GM18505 (cell line): Measurements from ENCODE around the gene CYP2D6.
"Not testable (repeated sequence)": the region's sequence is repeated elsewhere in the genome, so short reads cannot be mapped to it uniquely, and the experiment has no call there.

Experiments
- ATAC-seq: cut with Tn5 transposase; IDR thresholded peaks from one replicate; pipeline ENCODE4 v1.9.1; 2021; ENCODE audit not compliant: unreplicated experiment
- POLR2A ChIP-seq: IDR thresholded peaks from 4 replicates; pipeline ENCODE4 v1.6.1; 2011; ENCODE audit warnings: borderline replicate concordance; ENCODE audit not compliant: insufficient read depth, insufficient read length; ENCODE audit errors: extremely low read depth

Gene CYP2D6

DNA sequence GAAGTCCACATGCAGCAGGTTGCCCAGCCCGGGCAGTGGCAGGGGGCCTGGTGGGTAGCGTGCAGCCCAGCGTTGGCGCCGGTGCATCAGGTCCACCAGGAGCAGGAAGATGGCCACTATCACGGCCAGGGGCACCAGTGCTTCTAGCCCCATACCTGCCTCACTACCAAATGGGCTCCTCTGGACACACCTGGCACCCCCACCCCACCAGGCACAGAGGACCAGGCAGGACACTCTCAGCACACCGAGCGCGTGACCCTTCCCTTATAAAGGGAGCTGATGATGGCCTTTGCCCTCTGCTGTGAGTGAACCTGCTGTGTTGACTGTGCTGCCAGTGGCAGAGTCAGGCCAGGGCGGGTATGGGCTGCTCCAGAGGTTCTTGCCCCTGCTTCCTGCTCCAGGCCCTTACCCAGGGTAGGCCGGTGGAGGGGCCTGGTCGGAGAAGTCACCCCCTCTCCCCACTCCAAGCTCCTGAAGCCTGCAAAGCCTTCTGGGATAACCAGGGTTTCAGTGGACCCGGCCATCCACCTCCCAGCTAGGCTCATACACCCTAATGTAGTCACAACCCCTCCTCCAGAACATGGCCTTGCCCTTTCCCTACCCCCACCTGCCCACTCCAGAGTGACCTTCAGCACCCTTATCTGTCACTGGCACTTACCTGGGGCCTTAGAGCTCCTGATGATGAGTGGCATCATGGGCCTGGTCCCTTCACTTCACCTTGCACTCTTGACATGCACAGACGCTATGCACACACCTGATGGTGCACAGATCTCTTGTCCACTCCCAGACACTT is at the start of gene CYP2D6:
Gene CYP2D6 (minus strand): TSS at position 172 of the 793 bp plus-strand sequence. CDS start 19 bp downstream, at position 153.
- ATAC-seq = not testable (repeated sequence)

DNA sequence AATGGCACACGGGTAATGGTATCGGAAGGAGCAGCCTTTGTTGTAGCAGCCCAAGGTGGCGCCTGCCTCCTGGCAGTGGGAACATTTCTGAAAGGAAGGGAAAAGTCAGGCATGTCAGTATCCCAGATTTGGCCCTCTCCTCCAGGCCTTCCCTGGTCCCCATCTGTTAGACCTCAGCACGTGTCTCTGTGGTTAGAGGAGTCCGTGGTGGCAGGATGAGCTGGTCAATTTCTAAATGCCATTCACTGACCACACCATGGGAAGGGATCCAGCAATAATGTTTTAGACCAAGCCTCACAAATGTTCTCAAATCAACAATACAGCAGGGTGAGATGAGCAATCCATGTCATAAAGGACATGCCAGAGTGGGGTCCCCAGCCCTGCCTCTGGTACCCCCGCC is 49.0 kb upstream of the CYP2D6 start:
- no peak for ATAC-seq
- TF ChIP-seq POLR2A = no peak

DNA sequence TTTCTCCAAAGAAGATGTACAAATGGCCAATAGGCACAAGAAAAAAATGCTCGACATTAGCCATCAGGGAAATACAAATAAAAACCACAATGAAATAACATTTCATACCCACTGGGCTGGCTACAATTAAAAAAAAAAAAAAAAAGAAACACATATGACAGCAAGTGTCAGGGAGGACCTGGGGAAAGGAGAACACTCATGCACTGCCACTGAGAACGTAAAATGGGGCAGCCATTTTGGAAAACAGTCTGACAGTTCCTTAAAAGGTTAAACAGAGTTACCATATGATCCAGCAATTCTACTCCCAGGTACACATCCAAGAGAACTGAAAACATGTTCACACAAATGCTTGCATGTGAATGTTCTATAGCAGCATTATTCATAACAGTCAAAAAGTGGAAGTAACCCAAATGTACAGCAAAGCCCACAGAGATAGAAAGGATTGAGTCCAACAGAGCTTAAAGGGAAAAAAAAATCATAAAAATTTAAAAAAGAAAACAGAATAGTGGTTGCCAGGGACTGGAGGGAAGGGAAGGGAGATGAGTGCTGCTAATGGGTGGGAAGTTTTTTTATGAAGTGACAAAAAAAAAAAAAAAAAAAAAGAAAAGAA is 48.4 kb upstream of the CYP2D6 start:
- no peak for TF ChIP-seq POLR2A
- no peak for ATAC-seq

DNA sequence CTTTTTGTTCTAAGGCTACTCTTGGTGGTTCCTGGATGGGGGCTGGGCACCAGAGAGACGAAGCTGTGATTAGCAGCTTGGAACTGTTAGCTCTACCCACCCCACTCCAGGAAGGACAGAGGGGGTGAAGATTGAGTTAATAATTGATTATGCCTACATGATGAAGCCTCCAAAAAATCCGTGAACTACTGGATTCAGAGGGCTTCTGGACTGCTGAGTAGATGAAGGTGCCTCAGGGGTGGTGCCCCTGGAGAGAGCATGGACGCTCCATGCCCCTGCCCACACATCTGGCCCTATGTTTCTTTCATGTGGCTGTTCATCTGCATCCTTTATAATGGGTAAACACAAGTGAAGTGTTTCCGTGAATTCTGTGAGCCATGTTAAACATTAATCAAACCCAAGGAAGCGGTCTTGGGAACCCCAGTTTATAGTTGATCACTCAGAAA is 47.3 kb upstream of the CYP2D6 start:
- no peak for TF ChIP-seq POLR2A
- ATAC-seq = no peak

DNA sequence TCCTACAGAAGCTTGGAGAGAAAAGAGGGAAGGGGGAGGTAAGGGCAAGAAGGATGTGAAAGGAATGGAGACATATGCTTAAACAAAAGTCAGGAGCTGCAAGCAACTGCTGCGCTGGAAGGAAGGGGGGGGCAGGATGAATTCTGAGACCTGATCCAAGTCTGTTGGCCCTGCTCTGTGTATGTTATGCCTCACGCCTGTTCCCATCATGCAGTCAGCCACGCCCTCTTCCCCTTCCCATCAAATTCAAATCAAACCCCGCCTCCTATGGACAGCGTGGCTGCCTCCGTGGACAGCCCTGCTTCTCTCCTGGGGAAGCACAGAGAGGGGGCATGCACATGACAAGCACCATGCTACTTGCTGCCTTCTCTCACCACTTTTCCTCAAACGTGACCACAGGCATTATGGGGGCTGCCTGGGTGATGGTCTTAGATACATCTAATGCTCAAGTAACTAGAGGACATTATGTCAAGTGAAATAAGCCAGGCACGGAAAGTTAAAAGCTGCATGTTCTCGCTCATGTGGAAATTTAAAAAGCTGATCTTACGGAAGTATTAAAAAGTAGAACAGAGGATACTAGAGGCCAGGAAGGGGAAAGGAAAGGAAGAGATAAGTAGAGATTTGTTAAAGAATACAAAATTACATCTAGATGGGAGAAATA is 45.8 kb upstream of the CYP2D6 start:
- no peak for ATAC-seq
- no peak for TF ChIP-seq POLR2A

DNA sequence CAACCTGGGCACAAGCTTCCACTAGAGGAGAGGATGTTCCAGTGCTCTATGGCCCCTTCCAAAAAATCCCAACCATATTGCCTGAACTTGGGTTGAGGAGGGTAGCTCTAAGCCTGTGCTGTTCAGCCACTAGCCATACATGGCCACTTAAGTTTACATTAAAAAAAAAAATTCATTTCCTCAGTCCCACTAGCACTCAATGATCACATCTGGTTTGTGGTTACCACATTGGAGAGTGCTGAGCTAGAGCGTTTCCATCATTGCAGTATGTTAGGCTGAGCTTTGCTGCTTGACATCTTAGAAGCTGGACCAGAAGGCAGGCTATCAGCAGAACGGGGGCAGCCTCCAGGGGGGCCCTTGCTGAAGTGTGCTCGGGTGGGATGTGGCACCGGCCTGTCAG is 43.5 kb upstream of the CYP2D6 start:
- no peak for TF ChIP-seq POLR2A
- ATAC-seq = no peak

DNA sequence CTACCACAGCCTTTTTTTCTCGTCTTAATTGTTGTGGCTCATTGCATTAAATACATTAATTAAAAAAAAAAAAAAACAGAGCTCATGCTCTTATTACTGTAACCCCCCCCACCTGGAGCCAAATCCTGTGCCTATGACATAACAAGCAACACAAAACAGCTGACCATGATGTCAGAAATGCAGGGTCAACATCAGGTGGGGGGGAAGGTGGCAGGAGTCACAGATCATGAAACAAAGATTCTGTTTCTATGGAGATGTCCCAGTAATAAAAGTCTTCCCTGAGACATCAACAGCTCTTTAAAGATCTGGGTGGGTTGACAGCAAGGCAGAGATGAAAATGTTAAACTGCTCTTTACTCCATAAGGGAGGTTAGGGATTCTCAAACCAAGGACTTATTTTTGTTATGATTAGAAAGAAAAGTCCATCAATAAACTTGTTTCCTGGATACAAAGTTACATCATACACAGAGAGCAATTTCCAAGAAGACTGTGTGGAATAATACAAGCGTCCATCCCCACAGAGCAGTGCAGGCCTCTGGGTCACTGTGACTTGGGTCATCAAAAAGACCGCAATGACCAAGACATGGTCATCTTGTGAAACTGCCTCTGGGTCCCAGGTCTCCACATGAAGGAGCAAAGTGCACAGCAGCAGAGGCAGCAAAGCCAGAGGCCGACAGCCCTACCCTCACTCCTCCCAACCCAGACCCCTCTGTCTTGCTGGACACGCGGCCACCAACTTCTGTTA is 42.7 kb upstream of the CYP2D6 start:
- no peak for TF ChIP-seq POLR2A
- no peak for ATAC-seq

DNA sequence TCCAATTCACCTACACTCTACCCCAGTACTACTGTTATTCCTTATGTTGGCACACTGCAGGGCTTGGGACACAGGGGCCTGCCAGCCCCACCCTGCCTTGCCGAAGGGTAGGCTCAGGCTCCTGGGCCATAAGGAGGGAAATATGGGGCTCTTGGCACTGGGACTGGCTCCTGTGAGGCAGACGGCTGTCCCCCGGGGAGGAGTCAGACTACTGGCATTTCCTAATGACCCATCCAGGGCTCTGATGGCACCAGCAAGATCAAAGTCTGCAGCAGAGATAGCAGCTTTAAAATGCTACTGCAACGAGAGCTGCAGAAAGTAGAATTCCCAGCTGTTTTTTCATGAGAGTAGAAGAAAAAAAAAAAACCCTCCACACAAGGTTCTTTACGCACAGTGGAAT is 42.2 kb upstream of the CYP2D6 start:
- TF ChIP-seq POLR2A = no peak
- ATAC-seq = no peak

DNA sequence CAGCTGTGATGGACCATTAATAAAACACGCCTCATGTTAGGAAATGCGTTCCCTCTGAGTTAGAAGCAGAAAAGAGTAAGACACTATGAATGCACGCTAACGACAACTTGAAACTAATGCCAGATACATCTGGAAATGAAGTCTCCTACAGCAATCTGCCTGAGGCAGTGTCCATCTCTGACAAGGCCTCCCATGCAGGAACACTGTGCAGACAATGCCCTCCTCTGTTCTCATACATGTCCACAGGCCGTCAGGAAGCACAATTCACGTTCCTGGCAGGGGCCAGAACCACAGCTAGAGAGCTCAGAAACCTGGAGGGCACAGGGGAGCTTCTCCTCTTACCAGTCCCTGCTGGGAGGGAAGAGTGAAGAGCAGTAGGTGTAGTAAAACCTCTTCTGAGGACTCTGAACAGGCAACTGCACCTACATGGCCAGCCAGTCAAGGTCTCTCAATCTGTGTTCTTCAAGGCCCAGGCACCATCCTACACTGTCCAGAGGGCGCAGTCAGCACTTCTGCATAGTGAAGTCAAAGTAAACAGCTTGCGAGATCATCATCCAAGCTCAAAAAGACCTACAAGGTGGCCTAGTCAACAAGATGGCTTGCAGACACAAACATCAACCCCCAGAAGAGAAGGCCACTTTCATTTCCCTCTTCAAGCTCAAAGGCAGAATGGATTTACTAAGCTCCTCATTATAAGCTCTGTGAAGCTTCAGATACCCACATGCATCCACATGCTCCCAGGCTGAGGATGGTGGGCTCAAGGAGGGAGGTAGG is 41.5 kb upstream of the CYP2D6 start:
- TF ChIP-seq POLR2A = no peak

DNA sequence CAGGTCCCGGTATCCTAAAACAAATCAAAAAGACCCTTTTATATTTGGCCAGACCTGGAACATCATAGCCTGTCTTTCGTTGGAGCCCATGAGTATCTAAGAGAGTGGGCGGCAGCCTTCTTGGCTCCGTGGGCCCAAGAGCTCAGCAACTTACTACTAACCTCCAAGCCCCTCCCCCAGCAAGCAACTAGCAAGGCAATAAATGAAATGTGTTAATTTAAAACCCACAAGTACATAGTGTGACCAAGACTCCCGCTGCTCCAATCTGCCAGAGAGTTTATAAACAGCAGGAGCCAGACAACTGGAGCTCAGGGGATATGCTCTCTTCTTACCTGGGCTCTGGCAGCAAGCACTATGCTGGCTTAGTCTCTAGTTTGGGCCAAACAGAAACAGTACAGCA is 40.8 kb upstream of the CYP2D6 start:
- TF ChIP-seq POLR2A = no peak
- ATAC-seq = no peak

More for the DNA sequence above, 41.5 kb upstream of the CYP2D6 start:
- ATAC-seq = no peak

DNA sequence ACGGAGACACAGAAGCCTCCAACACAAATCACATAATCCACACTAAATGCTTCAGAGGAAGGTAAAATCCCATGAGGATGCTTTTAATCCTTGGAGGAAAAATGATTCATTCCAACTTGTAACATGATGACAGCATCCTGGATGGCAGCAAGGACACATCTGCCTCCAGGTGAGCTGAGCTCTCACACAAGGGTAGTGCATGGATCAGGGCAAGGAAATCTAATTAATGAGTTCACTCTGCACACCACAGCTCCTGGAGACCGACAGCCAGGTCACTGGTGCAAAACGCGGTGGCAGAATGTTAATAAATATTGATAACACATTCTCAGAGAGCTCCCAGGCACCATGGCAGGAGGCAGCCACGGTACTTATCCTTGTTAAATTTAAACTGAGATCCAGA is 40.3 kb upstream of the CYP2D6 start:
- ATAC-seq = no peak
- TF ChIP-seq POLR2A = no peak

DNA sequence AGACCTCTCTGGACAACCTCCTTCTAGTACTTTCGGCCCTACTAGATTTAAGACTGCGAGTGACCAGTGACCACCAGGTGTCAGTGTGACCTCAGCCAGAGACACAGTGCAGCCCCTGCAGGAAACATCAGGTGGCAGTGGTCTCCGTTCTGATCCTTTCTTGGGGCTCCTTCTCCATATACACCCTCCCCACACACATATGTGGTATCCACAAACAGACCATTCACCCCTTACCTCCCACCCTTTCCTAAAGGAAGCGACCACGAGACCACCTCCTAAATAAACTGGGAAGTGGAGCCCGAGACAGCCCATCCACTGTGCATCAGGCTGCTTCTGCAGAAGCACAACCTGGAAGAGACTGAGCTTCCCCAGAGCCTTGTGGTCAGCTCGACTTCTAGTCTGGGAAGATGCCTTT is 38.5 kb upstream of the CYP2D6 start:
- TF ChIP-seq POLR2A = no peak
- no peak for ATAC-seq

DNA sequence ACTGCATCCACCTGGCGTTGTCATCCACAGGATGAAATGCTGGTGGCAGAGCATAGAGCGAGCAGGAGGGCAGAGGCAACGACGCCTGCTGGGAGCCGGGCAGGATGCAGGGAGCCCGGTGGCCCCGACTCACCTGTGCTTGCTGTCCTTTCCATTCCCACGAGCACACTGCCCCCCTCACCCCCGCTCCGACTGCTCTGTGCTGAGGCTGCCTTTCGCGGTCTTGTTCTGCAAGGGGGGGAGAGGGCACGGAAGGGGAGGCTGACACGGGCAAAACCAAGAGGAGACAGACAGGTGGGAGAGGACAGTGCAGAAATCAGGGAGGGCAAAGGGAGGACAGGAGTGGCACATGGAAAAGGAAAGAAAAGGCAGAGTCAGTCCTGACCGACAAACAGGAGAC is 37.9 kb upstream of the CYP2D6 start:
- ATAC-seq = no peak

More for the DNA sequence above, 37.9 kb upstream of the CYP2D6 start:
- no peak for TF ChIP-seq POLR2A
